ENCODE data around the gene NRF1.
A peak's percentile ranks its signal among the peaks of the same experiment; 100 is the strongest.
"Not testable (repeated sequence)": the region's sequence is repeated elsewhere in the genome, so short reads cannot be mapped to it uniquely, and the experiment has no call there.

The NRF1 gene

GRCh38 chr7:129607471-129608120, 3.9 kb upstream of the NRF1 start:
- DNase-seq: no peak

GRCh38 chr7:129609666-129610065, 1.9 kb upstream of the NRF1 start:
- DNase-seq: no peak

- no peak for DNase-seq
Measured at GRCh38 chr7:129610709-129611245, 743 bp upstream of the NRF1 start.

- peak; percentile 77 for DNase-seq
Measured at GRCh38 chr7:129612112-129613015, 844 bp downstream of the NRF1 start.

- DNase-seq: no peak
Measured at GRCh38 chr7:129613016-129613337, 1.5 kb downstream of the NRF1 start.

- DNase-seq: no peak
Measured at GRCh38 chr7:129615018-129615417, 3.5 kb downstream of the NRF1 start.

GRCh38 chr7:129616530-129616929, 5.0 kb downstream of the NRF1 start:
- DNase-seq: no peak

- DNase-seq: no peak
Measured at GRCh38 chr7:129617178-129617577, 5.7 kb downstream of the NRF1 start.

GRCh38 chr7:129617652-129618051, 6.1 kb downstream of the NRF1 start:
- DNase-seq: no peak

- DNase-seq: no peak
Measured at GRCh38 chr7:129626896-129627295, 15.4 kb downstream of the NRF1 start.

- no peak for DNase-seq
Measured at GRCh38 chr7:129630341-129630740, 18.8 kb downstream of the NRF1 start.

- no peak for DNase-seq
Measured at GRCh38 chr7:129634361-129635034, 23.0 kb downstream of the NRF1 start.

GRCh38 chr7:129635300-129636029, 23.9 kb downstream of the NRF1 start:
- peak; percentile 77 for DNase-seq

- DNase-seq: not testable (repeated sequence)
Measured at GRCh38 chr7:129636030-129636550, 24.6 kb downstream of the NRF1 start.

GRCh38 chr7:129636641-129637040, 25.1 kb downstream of the NRF1 start:
- no peak for DNase-seq

GRCh38 chr7:129640400-129640799, 28.9 kb downstream of the NRF1 start:
- no peak for DNase-seq

- DNase-seq: no peak
Measured at GRCh38 chr7:129642871-129643549, 31.5 kb downstream of the NRF1 start.

GRCh38 chr7:129643550-129644170, 32.1 kb downstream of the NRF1 start:
- DNase-seq: no peak

GRCh38 chr7:129644634-129645230, 33.2 kb downstream of the NRF1 start:
- DNase-seq: no peak

GRCh38 chr7:129646369-129647021, 35.0 kb downstream of the NRF1 start:
- DNase-seq: no peak
